Mesothelial cell of epicardium (in vitro differentiated cells): ENCODE measurements around the gene ATP2A2. TPM values are rescaled to one million over a fixed set of nuclear protein-coding genes. Genes with fewer than 3 reads are reported as not detected.

Experiments
- DNase-seq, 2 experiments: peaks; one replicate each; pipeline ENCODE4 v3.0.0; 2021; ENCODE audit warnings: low spot score in 2 of 2; ENCODE audit not compliant: unreplicated experiment in 2 of 2
- H3K27ac Mint-ChIP-seq: 2 replicates; pipeline ENCODE4 v1.8.0; 2021; ENCODE audit warnings: mixed read lengths
- H3K27me3 Mint-ChIP-seq: 2 replicates; pipeline ENCODE4 v1.8.0; 2021; ENCODE audit warnings: low read depth, mixed read lengths
- H3K36me3 Mint-ChIP-seq: 2 replicates; pipeline ENCODE4 v1.8.0; 2021; ENCODE audit warnings: mixed read lengths
- H3K4me1 Mint-ChIP-seq: 2 replicates; pipeline ENCODE4 v1.8.0; 2021; ENCODE audit warnings: mixed read lengths
- H3K4me3 Mint-ChIP-seq: 2 replicates; pipeline ENCODE4 v1.8.0; 2021; ENCODE audit warnings: mild to moderate bottlenecking, moderate library complexity, mixed read lengths
- H3K9me3 Mint-ChIP-seq: 2 replicates; pipeline ENCODE4 v1.8.0; 2021; ENCODE audit warnings: mixed read lengths
- CTCF ChIP-seq: fragments of 200-600 bp; sonication (generic); IDR thresholded peaks from one replicate; pipeline ENCODE4 v1.5.0; 2021; ENCODE audit warnings: antibody characterized with exemption; ENCODE audit not compliant: unreplicated experiment
- total RNA-seq: library from RNA; stranded (reverse); gene quantifications from 3 replicates; pipeline ENCODE4 v1.2.1, GENCODE V29; 2021

Gene ATP2A2
- total RNA-seq, 1 donor from 2014 or later, result 186 TPM

GRCh38 chr12:110281549-110282299 lies 677 bp downstream of the ATP2A2 start:
- Mint-ChIP-seq H3K4me3 (peak overlapping the region; percentile 92), H3K9me3 (no peaks in the 10 kb centered on the region), H3K36me3 (peaks cover 3% of the 10 kb centered on the region), H3K27ac (peak overlapping the region; percentile 95), H3K27me3 (no peaks in the 10 kb centered on the region), H3K4me1 (peaks cover 68% of the 10 kb centered on the region)
- no peak for TF ChIP-seq CTCF
- DNase-seq, result peak; percentile 44 to 55

- Mint-ChIP-seq H3K27me3 (no peaks in the 10 kb centered on the region), H3K36me3 (peaks cover 4% of the 10 kb centered on the region), H3K4me1 (peaks cover 69% of the 10 kb centered on the region), H3K4me3 (peak overlapping the region; percentile 92), H3K9me3 (no peaks in the 10 kb centered on the region), H3K27ac (peak overlapping the region; percentile 95)
- TF ChIP-seq CTCF, result no peak
- no peak for DNase-seq
These were observed 1.3 kb downstream of the ATP2A2 start for GRCh38 chr12:110282300-110282860.

GRCh38 chr12:110282956-110283817 lies 2.1 kb downstream of the ATP2A2 start:
- Mint-ChIP-seq H3K36me3 (peaks cover 4% of the 10 kb centered on the region), H3K27me3 (no peaks in the 10 kb centered on the region), H3K4me3 (peak overlapping the region; percentile 92), H3K27ac (peak overlapping the region; percentile 95), H3K9me3 (no peaks in the 10 kb centered on the region), H3K4me1 (peaks cover 61% of the 10 kb centered on the region)
- no peak for TF ChIP-seq CTCF
- no peak for DNase-seq

- no peak overlapping the region for H3K27ac Mint-ChIP-seq
- no peak for TF ChIP-seq CTCF
- peaks cover 7% of the 10 kb centered on the region for H3K36me3 Mint-ChIP-seq
- no peaks in the 10 kb centered on the region for H3K27me3 Mint-ChIP-seq
- no peak for DNase-seq
- peaks cover 62% of the 10 kb centered on the region for H3K4me1 Mint-ChIP-seq
- H3K9me3 Mint-ChIP-seq, result no peaks in the 10 kb centered on the region
- H3K4me3 Mint-ChIP-seq, result peak overlapping the region; percentile 92
These were observed 3.5 kb downstream of the ATP2A2 start for GRCh38 chr12:110284597-110284996.

GRCh38 chr12:110286623-110287022 lies 5.6 kb downstream of the ATP2A2 start:
- Mint-ChIP-seq H3K27me3 (no peaks in the 10 kb centered on the region), H3K27ac (no peak overlapping the region), H3K4me3 (no peak overlapping the region), H3K9me3 (no peaks in the 10 kb centered on the region), H3K4me1 (peaks cover 56% of the 10 kb centered on the region), H3K36me3 (peaks cover 12% of the 10 kb centered on the region)
- no peak for DNase-seq
- TF ChIP-seq CTCF, result no peak
